Naive thymus-derived CD4-positive, alpha-beta T cell (primary cell): Measurements from ENCODE around the gene CLIC4. TPM values are rescaled to one million over a fixed set of nuclear protein-coding genes. Genes with fewer than 3 reads are reported as not detected.

Source experiments
- polyA plus RNA-seq, 2 donors: library from polyadenylated mRNA; unstranded; fragments of 300-500 nt; fragmentation: Illumina TruSeq; gene quantifications; one replicate each; pipeline ENCODE4 v1.2.3, GENCODE V29; 2021
- total RNA-seq, 6 experiments: library from RNA in 5 of 6; stranded (reverse) in 5 of 6; gene quantifications; 1 replicate in 5 of 6; 2 replicates in 1 of 6; pipeline ENCODE4 v1.2.3 and lab custom pipeline; 2021 to 2026

The CLIC4 gene
- total and polyA plus RNA-seq, 7 experiments from 2014 or later, result 0.54 to 16.8 (median 1.7) TPM

Other genes with a start within 250 kb of the CLIC4 start
- gene RCAN3, start 242.6 kb upstream of the CLIC4 start, total RNA-seq, result 100 to 1,000 TPM in 4 of 5 experiments, 10 to 100 TPM in 1; 68.5 to 247 (median 183) TPM
- 100 to 1,000 TPM; 171 to 179 TPM for gene RCAN3, start 242.6 kb upstream of the CLIC4 start, polyA plus RNA-seq
- gene NCMAP, start 189.4 kb upstream of the CLIC4 start, total RNA-seq, result under 1 TPM in 1 of 5 experiments, not detected in 4; 0.13 TPM
- gene NCMAP, start 189.4 kb upstream of the CLIC4 start, polyA plus RNA-seq, result under 1 TPM; 0.10 to 0.12 TPM
- gene SRRM1, start 102.1 kb upstream of the CLIC4 start, total RNA-seq, result 100 to 1,000 TPM; 188 to 342 (median 246) TPM
- gene SRRM1, start 102.1 kb upstream of the CLIC4 start, polyA plus RNA-seq, result 100 to 1,000 TPM; 173 to 261 TPM
- gene RUNX3, start 184.8 kb downstream of the CLIC4 start, total RNA-seq, result 100 to 1,000 TPM in 2 of 5 experiments, 10 to 100 TPM in 3; 71.4 to 135 (median 96.9) TPM
- gene RUNX3, start 184.8 kb downstream of the CLIC4 start, polyA plus RNA-seq, result 10 to 100 TPM; 14.2 to 25.8 TPM